Stimulated activated CD8-positive, alpha-beta memory T cell treated with anti-CD3 and anti-CD28 coated beads, Interleukin-12 subunit alpha, Interleukin-12 subunit beta, amount 100 ng/mL, for 24 hours (primary cell): ENCODE results near the gene HSF5.

ENCODE experiments used
- DNase-seq: peaks from one replicate; pipeline ENCODE4 v3.0.0-alpha.2; 2020; ENCODE audit errors: extremely low read depth

HSF5 gene

GRCh38 chr17:58386708-58387107, 101.5 kb downstream of the HSF5 start:
- no peak for DNase-seq

GRCh38 chr17:58385359-58385899, 102.8 kb downstream of the HSF5 start:
- no peak for DNase-seq

- no peak for DNase-seq
These were observed 103.3 kb downstream of the HSF5 start for GRCh38 chr17:58384897-58385296.

- no peak for DNase-seq
These were observed 104.2 kb downstream of the HSF5 start for GRCh38 chr17:58383892-58384462.

- DNase-seq, result no peak
These were observed 105.4 kb downstream of the HSF5 start for GRCh38 chr17:58382872-58383242.

GRCh38 chr17:58382108-58382871, 105.9 kb downstream of the HSF5 start:
- no peak for DNase-seq

- no peak for DNase-seq
These were observed 106.8 kb downstream of the HSF5 start for GRCh38 chr17:58381124-58382035.

GRCh38 chr17:58380207-58381123, 107.7 kb downstream of the HSF5 start:
- no peak for DNase-seq

GRCh38 chr17:58379511-58379824, 108.7 kb downstream of the HSF5 start:
- DNase-seq, result no peak

GRCh38 chr17:58378733-58379510, 109.3 kb downstream of the HSF5 start:
- no peak for DNase-seq

- DNase-seq, result no peak
These were observed 110.5 kb downstream of the HSF5 start for GRCh38 chr17:58377661-58378060.

- no peak for DNase-seq
These were observed 111.1 kb downstream of the HSF5 start for GRCh38 chr17:58377093-58377601.

- no peak for DNase-seq
These were observed 111.7 kb downstream of the HSF5 start for GRCh38 chr17:58376472-58377000.

GRCh38 chr17:58375811-58376210, 112.4 kb downstream of the HSF5 start:
- no peak for DNase-seq

GRCh38 chr17:58375256-58375655, 113.0 kb downstream of the HSF5 start:
- DNase-seq, result no peak

GRCh38 chr17:58373923-58374322, 114.3 kb downstream of the HSF5 start:
- no peak for DNase-seq

GRCh38 chr17:58373003-58373402, 115.2 kb downstream of the HSF5 start:
- no peak for DNase-seq

- DNase-seq, result no peak
These were observed 116.8 kb downstream of the HSF5 start for GRCh38 chr17:58371300-58371950.

GRCh38 chr17:58370716-58371115, 117.5 kb downstream of the HSF5 start:
- DNase-seq, result no peak

GRCh38 chr17:58370309-58370708, 117.9 kb downstream of the HSF5 start:
- DNase-seq, result no peak
